ENCODE measurements around the gene LRMDA.

- no peak for TF ChIP-seq CTCF (conservative IDR thresholded peaks at IDR 0.05; ENCODE audit: low read length)
- TF ChIP-seq EZH2phosphoT487 (IDR thresholded peaks at IDR 0.05; ENCODE audit: borderline replicate concordance, low read depth, low read length) = no peak
Measured at GRCh38 chr10:76285012-76285411, 853.6 kb downstream of the LRMDA start.

All from OCI-LY7 (cell line).